GM12878 (cell line): Measurements from ENCODE around the gene CACNA1S. TPM values are rescaled to one million over a fixed set of nuclear protein-coding genes. Genes with fewer than 3 reads are reported as not detected.

Source experiments
- ATAC-seq: fragments of 200-7000 bp; cut with Tn5 transposase; 3 replicates; pipeline ENCODE4 v1.9.1; 2020; ENCODE audit warnings: mild to moderate bottlenecking, moderate library complexity
- BruUV-seq: library from RNA; stranded (reverse); fragments of 400-500 nt; replicated peaks from 2 replicates; lab custom pipeline; 2021; lab: Mats Ljungman, UMichigan
- CTCF ChIA-PET: fragments of 300-600 bp; sonication (Branson Sonifier 250); formaldehyde crosslinking; extraction: SDS; loops from one replicate; lab custom pipeline; 2021; ENCODE audit warnings: inconsistent platforms; lab: Yijun Ruan, JAX
- POLR2A ChIA-PET: fragments of 350-600 bp; formaldehyde crosslinking; extraction: SDS; loops from one replicate; lab custom pipeline; 2021; ENCODE audit warnings: inconsistent platforms; lab: Charles Lee
- RAD21 ChIA-PET: fragments of 300-600 bp; sonication (Branson Sonifier 250); formaldehyde crosslinking; loops from one replicate; lab custom pipeline; 2023; ENCODE audit warnings: antibody characterized with exemption; ENCODE audit not compliant: unreplicated experiment; lab: Charles Lee
- SMC1A ChIA-PET: fragments of 300-600 bp; sonication (Branson Sonifier 250); formaldehyde crosslinking; loops from one replicate; lab custom pipeline; 2023; ENCODE audit not compliant: unreplicated experiment, uncharacterized antibody; lab: Charles Lee
- DNase-seq: peaks from one replicate; pipeline ENCODE4 v3.0.0-alpha.2; 2011; ENCODE audit warnings: low read depth, low spot score
- FAIRE-seq: peaks from 3 replicates; lab custom pipeline; 2011; peaks lifted over from hg19 to GRCh38; lab: Jason Lieb, UNC
- H2AFZ ChIP-seq: 2 replicates; pipeline ENCODE4 v1.6.0; 2011; ENCODE audit warnings: low read depth, low read length, control low read depth; ENCODE audit not compliant: control insufficient read depth
- H3K27ac ChIP-seq: 2 replicates; pipeline ENCODE4 v1.5.1; 2011; ENCODE audit warnings: control low read depth; ENCODE audit not compliant: control insufficient read depth, insufficient read depth
- H3K27me3 ChIP-seq, 2 experiments: replicated peaks in 1 of 2; 2 replicates each; pipeline versions ENCODE4 v1.6.0 to v1.6.1; 2011; ENCODE audit warnings: low read length in 1 of 2; ENCODE audit not compliant: control insufficient read depth in 2 of 2, insufficient read depth in 2 of 2
- H3K36me3 ChIP-seq, 2 experiments: 2 replicates each; pipeline ENCODE4 v1.5.1; 2011; ENCODE audit warnings: low read length in 1 of 2; ENCODE audit not compliant: control insufficient read depth in 2 of 2, insufficient read depth in 2 of 2
- H3K4me1 ChIP-seq: 2 replicates; pipeline ENCODE4 v1.6.1; 2011; ENCODE audit warnings: mild to moderate bottlenecking, low read length, moderate library complexity, mixed read lengths; ENCODE audit not compliant: control insufficient read depth, insufficient read depth
- H3K4me2 ChIP-seq: 2 replicates; pipeline ENCODE4 v1.6.0; 2011; ENCODE audit warnings: control low read depth; ENCODE audit not compliant: control insufficient read depth, insufficient read depth
- H3K4me3 ChIP-seq: fragments of 200-600 bp; sonication (generic); 2 replicates; pipeline ENCODE4 v1.5.1; 2016
- H3K79me2 ChIP-seq: 2 replicates; pipeline ENCODE4 v1.6.0; 2011; ENCODE audit warnings: low read length; ENCODE audit not compliant: control insufficient read depth, insufficient read depth
- H3K9ac ChIP-seq: 2 replicates; pipeline ENCODE4 v1.8.0; 2011; ENCODE audit warnings: low read length, control low read depth, mixed read lengths; ENCODE audit not compliant: control insufficient read depth, insufficient read depth
- H3K9me3 ChIP-seq: replicated peaks from 3 replicates; pipeline ENCODE4 v1.5.1; 2011; ENCODE audit warnings: mild to moderate bottlenecking, low read length; ENCODE audit not compliant: control insufficient read depth, insufficient read depth
- H4K20me1 ChIP-seq: 2 replicates; pipeline ENCODE4 v1.6.0; 2011; ENCODE audit not compliant: control insufficient read depth, insufficient read depth
- ATF2 ChIP-seq: IDR thresholded peaks from 2 replicates; pipeline ENCODE4 v1.6.1; 2012; ENCODE audit warnings: low read length, inconsistent platforms
- CBX3 ChIP-seq: fragments of 200-600 bp; sonication (generic); IDR thresholded peaks from 2 replicates; pipeline ENCODE4 v1.6.1; 2016; ENCODE audit warnings: low read depth, borderline replicate concordance
- CREB1 ChIP-seq: IDR thresholded peaks from 2 replicates; pipeline ENCODE4 v1.6.1; 2012; ENCODE audit warnings: low read depth, mild to moderate bottlenecking, inconsistent platforms
- DPF2 ChIP-seq: fragments of 450-650 bp; IDR thresholded peaks from 2 replicates; pipeline ENCODE4 v1.6.1; 2017; ENCODE audit warnings: mild to moderate bottlenecking
- EGR1 ChIP-seq, 2 experiments: IDR thresholded peaks; 1 replicate in 1 of 2; 2 replicates in 1 of 2; pipeline ENCODE4 v1.6.1; 2011 to 2012; ENCODE audit warnings: low read depth in 2 of 2, low read length in 2 of 2, borderline replicate concordance in 1 of 2, mild to moderate bottlenecking in 1 of 2, moderate library complexity in 1 of 2
- ETV6 ChIP-seq, 2 experiments: fragments of 450-650 bp in 1 of 2; IDR thresholded peaks in 1 of 2; conservative IDR thresholded peaks in 1 of 2; 2 replicates each; pipeline ENCODE4 v1.6.1; 2014; ENCODE audit warnings: antibody characterized with exemption in 1 of 2, borderline replicate concordance in 1 of 2, low read depth in 1 of 2, mild to moderate bottlenecking in 1 of 2, moderate library complexity in 1 of 2
- FOS ChIP-seq: IDR thresholded peaks from 3 replicates; pipeline ENCODE4 v1.6.1; 2011; ENCODE audit warnings: borderline replicate concordance; ENCODE audit not compliant: insufficient read length; ENCODE audit errors: extremely low read depth
- HDGF ChIP-seq: fragments of 450-650 bp; IDR thresholded peaks from 2 replicates; pipeline ENCODE4 v1.6.1; 2016; ENCODE audit warnings: antibody characterized with exemption
- IRF3 ChIP-seq: fragments of 450-650 bp; IDR thresholded peaks from 2 replicates; pipeline ENCODE4 v1.6.1; 2014; ENCODE audit warnings: mild to moderate bottlenecking
- KLF5 ChIP-seq: fragments of 450-650 bp; IDR thresholded peaks from 2 replicates; pipeline ENCODE4 v1.6.1; 2014; ENCODE audit warnings: mild to moderate bottlenecking; ENCODE audit not compliant: partially characterized antibody
- NBN ChIP-seq: fragments of 450-650 bp; IDR thresholded peaks from 2 replicates; pipeline ENCODE4 v1.6.1; 2016
- NRF1 ChIP-seq: conservative IDR thresholded peaks from 2 replicates; pipeline ENCODE4 v1.6.1; 2011; ENCODE audit warnings: mild to moderate bottlenecking, low read depth, low read length, improper control_type of control experiment
- POLR2AphosphoS2 ChIP-seq: IDR thresholded peaks from 2 replicates; pipeline ENCODE4 v1.6.1; 2011; ENCODE audit warnings: low read depth, mild to moderate bottlenecking, low read length, improper control_type of control experiment, moderate library complexity
- RBBP5 ChIP-seq: fragments of 200-600 bp; sonication (generic); conservative IDR thresholded peaks from 2 replicates; pipeline ENCODE4 v1.6.1; 2016
- SREBF2 ChIP-seq: IDR thresholded peaks from 2 replicates; pipeline ENCODE4 v1.6.1; 2012; ENCODE audit warnings: mild to moderate bottlenecking, low read length
- ZBTB40 ChIP-seq: fragments of 450-650 bp; IDR thresholded peaks from 2 replicates; pipeline ENCODE4 v1.6.1; 2016; ENCODE audit warnings: mild to moderate bottlenecking, moderate library complexity, borderline replicate concordance
- WGBS: methylation state at CpG from one replicate; pipeline ENCODE4 v1.1.6; 2016; ENCODE audit warnings: low lambda C conversion rate; ENCODE audit not compliant: insufficient replicate concordance, insufficient coverage; ENCODE audit errors: missing lambda C conversion rate; 5-methylcytosine and 5-hydroxymethylcytosine counted together
- in situ Hi-C: fragments of 300-500 bp; cut with MboI; formaldehyde crosslinking; loops from 9 replicates; pipeline ENCODE4 v1.14.3; 2018; ENCODE audit warnings: mixed read lengths
- intact Hi-C: fragments of 100-400 bp; cut with micrococcal nuclease; formaldehyde crosslinking; loops from one replicate; pipeline ENCODE4 v1.14.2; 2022; ENCODE audit not compliant: unreplicated experiment
- polyA plus RNA-seq, 11 experiments: library from polyadenylated mRNA; depleted of rRNA in 4 of 11; unstranded in 6 of 11; stranded (reverse) in 5 of 11; fragments of >200 nt; fragmentation: Nextera tagmentation in 4 of 11; fragmentation: Illumina TruSeq in 1 of 11; extraction: Ambion mirVana in 4 of 11; extraction: Trizol in 1 of 11; gene quantifications; 1 replicate in 1 of 11; 2 replicates in 10 of 11; pipeline versions ENCODE4 v1.2.1 to v1.2.3, GENCODE V29; 2011 to 2016; ENCODE audit warnings: inconsistent platforms in 2 of 11, missing spikeins in 2 of 11, low read depth in 1 of 11
- total RNA-seq, 4 experiments: library from RNA; depleted of rRNA in 3 of 4; stranded (reverse); fragments of >200 nt in 3 of 4; fragmentation: Illumina TruSeq in 1 of 4; extraction: Trizol in 1 of 4; gene quantifications; 2 replicates each; pipeline versions ENCODE4 v1.2.1 to v1.2.3, GENCODE V29; 2013 to 2021

Gene CACNA1S
- total and polyA plus RNA-seq, 10 of the 15 experiments (the other 5 are each of a cell fraction or from before 2014, with no cell fraction given) = under 0.01 to 0.04 (median 0.02) TPM; not detected in 6

GRCh38 chr1:201036188-201036842 lies 75.9 kb downstream of the CACNA1S start (continued):
- no peak for TF ChIP-seq ZBTB40
- TF ChIP-seq, all 136 proteins: peak for 0

GRCh38 chr1:201034671-201035070 lies 77.6 kb downstream of the CACNA1S start:
- H3K9me3 ChIP-seq = no peaks in the 10 kb centered on the region
- no peaks in the 10 kb centered on the region for H3K79me2 ChIP-seq
- intact Hi-C loops (no loop called here), in situ Hi-C loops (no loop called here)
- no peaks in the 10 kb centered on the region for H3K36me3 ChIP-seq
- no peaks in the 10 kb centered on the region for H4K20me1 ChIP-seq
- no peak overlapping the region for H3K4me2 ChIP-seq
- H3K4me3 ChIP-seq = no peak overlapping the region
- ChIA-PET CTCF (interaction anchor here (1.4 to 18.1 kb wide), 3 partner anchors 12 to 412 kb away, joined by 4 to 250 read pairs (median 9); partner anchors contain the start of gene KIF21B), POLR2A (interaction anchor here (0.6 to 1.0 kb wide), 2 partner anchors 9 to 1540 kb away, joined by 3 read pairs; no protein-coding TSS in a partner anchor), RAD21 (interaction anchor here (2.3 to 12.4 kb wide), 2 partner anchors 55 to 63 kb away, joined by 11 to 128 read pairs; no protein-coding TSS in a partner anchor), SMC1A (interaction anchor here (0.6 to 1.2 kb wide), 2 partner anchors 9 to 79 kb away, joined by 4 read pairs; no protein-coding TSS in a partner anchor)
- DNase-seq (no peak), FAIRE-seq (no peak), ATAC-seq (no peak)
- H3K4me1 ChIP-seq = no peaks in the 10 kb centered on the region
- no peak overlapping the region for H3K9ac ChIP-seq
- H3K27ac ChIP-seq = no peak overlapping the region
- 32% methylated on average over 4 of the region's 4 CpGs for WGBS
- no peak overlapping the region for H2AFZ ChIP-seq
- BruUV-seq = no TSS peak
- H3K27me3 ChIP-seq = no peaks in the 10 kb centered on the region
- TF ChIP-seq RBBP5 = no peak
- no peak for TF ChIP-seq FOS
- TF ChIP-seq NBN = no peak
- TF ChIP-seq DPF2 = no peak
- TF ChIP-seq CREB1 = no peak
- no peak for TF ChIP-seq ETV6 (conservative IDR thresholded peaks at IDR 0.05 in 1 of 2, IDR thresholded peaks at IDR 0.05 in 1 of 2; ENCODE audit: borderline replicate concordance in 1 of 2, low read depth in 1 of 2)
- no peak for TF ChIP-seq NRF1
- no peak for TF ChIP-seq IRF3
- TF ChIP-seq ATF2 = no peak
- no peak for TF ChIP-seq POLR2AphosphoS2
- TF ChIP-seq EGR1 (IDR thresholded peaks at IDR 0.05; ENCODE audit: borderline replicate concordance in 1 of 2, low read depth in 2 of 2, low read length in 2 of 2) = no peak
- no peak for TF ChIP-seq SREBF2
- TF ChIP-seq KLF5 = no peak
- TF ChIP-seq HDGF = no peak
- TF ChIP-seq CBX3 = no peak
